Small intestine (tissue), 7 donors: Measurements from ENCODE around the gene ZFR. TPM values are rescaled to one million over a fixed set of nuclear protein-coding genes. Genes with fewer than 3 reads are reported as not detected.
A peak's percentile ranks its signal among the peaks of the same experiment; 100 is the strongest.
"Not testable (repeated sequence)": the region's sequence is repeated elsewhere in the genome, so short reads cannot be mapped to it uniquely, and the experiment has no call there.

Experiments
- DNase-seq, 2 donors: peaks; one replicate each; pipeline versions ENCODE4 v3.0.0 to v3.0.0-alpha.2; 2013
- FAIRE-seq: peaks from 2 replicates; lab custom pipeline; 2012; peaks lifted over from hg19 to GRCh38; lab: Jason Lieb, UNC
- H3K27ac ChIP-seq, 3 donors: one replicate each; pipeline ENCODE4 v1.5.1; 2013; ENCODE audit warnings: low read length in 2 of 3, mild to moderate bottlenecking in 2 of 3, control low read depth in 1 of 3, inconsistent platforms in 1 of 3, low read depth in 1 of 3, moderate library complexity in 1 of 3
- H3K27me3 ChIP-seq, 3 donors: one replicate each; pipeline ENCODE4 v1.6.1; 2013; ENCODE audit warnings: low read length in 3 of 3, inconsistent platforms in 1 of 3; ENCODE audit not compliant: control insufficient read depth in 3 of 3, insufficient read depth in 3 of 3
- H3K36me3 ChIP-seq, 3 donors: one replicate each; pipeline ENCODE4 v1.6.1; 2013; ENCODE audit warnings: low read length in 3 of 3, inconsistent platforms in 1 of 3, low read depth in 1 of 3, mild to moderate bottlenecking in 1 of 3, moderate library complexity in 1 of 3; ENCODE audit not compliant: control insufficient read depth in 3 of 3, insufficient read depth in 2 of 3
- H3K4me1 ChIP-seq, 3 donors: one replicate each; pipeline ENCODE4 v1.6.1; 2013; ENCODE audit warnings: low read length in 2 of 3, inconsistent platforms in 1 of 3, low read depth in 1 of 3, mild to moderate bottlenecking in 1 of 3, moderate library complexity in 1 of 3; ENCODE audit not compliant: control insufficient read depth in 3 of 3, insufficient read depth in 2 of 3
- H3K4me3 ChIP-seq, 3 donors: one replicate each; pipeline ENCODE4 v1.5.1; 2013; ENCODE audit warnings: low read length in 3 of 3, control low read depth in 1 of 3, inconsistent platforms in 1 of 3, low read depth in 1 of 3, mild to moderate bottlenecking in 1 of 3, moderate library complexity in 1 of 3
- H3K9me3 ChIP-seq, 2 donors: one replicate each; pipeline ENCODE4 v1.6.1; 2013; ENCODE audit warnings: low read depth in 1 of 2, low read length in 1 of 2; ENCODE audit not compliant: control insufficient read depth in 2 of 2, insufficient read depth in 1 of 2
- WGBS, 3 donors: extraction: QIAGEN DNeasy Blood & Tissue Kit; methylation state at CpG; one replicate each; pipeline ENCODE4 v1.1.7; 2013; 5-methylcytosine and 5-hydroxymethylcytosine counted together
- polyA plus RNA-seq, 4 donors: library from polyadenylated mRNA; stranded (reverse) in 3 of 4; unstranded in 1 of 4; fragments of 200-250 nt in 3 of 4; fragments of 120-200 nt in 1 of 4; gene quantifications; one replicate each; pipeline versions ENCODE4 v1.2.1 to v1.2.3, GENCODE V29; 2013
- donor health status: healthy with polysubstance abuse.
- donor health status: control.
- donor health status: control.
- donor health status: Bipolar disorder and iron deficiency.
- donor health status: healthy.

ZFR gene
- polyA plus RNA-seq, 4 donors: 28.2 to 71.0 (median 30.3) TPM

- FAIRE-seq (no peak), DNase-seq (no peak)
- no peak overlapping the region for H3K27ac ChIP-seq
- H3K4me3 ChIP-seq: no peak overlapping the region
- H3K36me3 ChIP-seq: no peaks in the 10 kb centered on the region
- WGBS, 3 donors: 85 to 89% (median 87%) methylated on average over 7 of the region's 7 CpGs
- H3K9me3 ChIP-seq: peaks cover 0 to 15% of the 10 kb centered on the region in 2 donors
- H3K4me1 ChIP-seq: no peaks in the 10 kb centered on the region
- H3K27me3 ChIP-seq: no peaks in the 10 kb centered on the region
Observed at GRCh38 chr5:32319392-32319791, 125.1 kb downstream of the ZFR start.

- 82 to 88% (median 84%) methylated on average over 7 of the region's 7 CpGs for WGBS, 3 donors
- Histone ChIP-seq H3K4me3 (no peak overlapping the region), H3K4me1 (no peaks in the 10 kb centered on the region), H3K27ac (no peak overlapping the region), H3K27me3 (no peaks in the 10 kb centered on the region), H3K36me3 (no peaks in the 10 kb centered on the region), H3K9me3 (peaks cover 0 to 7% of the 10 kb centered on the region in 2 donors)
- DNase-seq (no peak), FAIRE-seq (no peak)
Observed at GRCh38 chr5:32317041-32317440, 127.5 kb downstream of the ZFR start.

- WGBS, 3 donors: 76 to 84% (median 83%) methylated on average over 8 of the region's 8 CpGs
- Histone ChIP-seq H3K9me3 (no peaks in the 10 kb centered on the region), H3K27ac (no peak overlapping the region), H3K4me1 (peaks cover 3 to 9% (median 6%) of the 10 kb centered on the region in 3 donors), H3K4me3 (no peak overlapping the region), H3K27me3 (no peaks in the 10 kb centered on the region), H3K36me3 (no peaks in the 10 kb centered on the region)
- no peak for FAIRE-seq
- DNase-seq: no peak
Observed at GRCh38 chr5:32315221-32316014, 129.1 kb downstream of the ZFR start.

- H3K27ac ChIP-seq: no peak overlapping the region
- peaks cover 0 to 3% (median 0%) of the 10 kb centered on the region in 3 donors for H3K36me3 ChIP-seq
- 39 to 66% (median 54%) methylated on average over 5 of the region's 5 CpGs for WGBS, 3 donors
- no peak overlapping the region for H3K4me3 ChIP-seq
- FAIRE-seq: no peak
- no peaks in the 10 kb centered on the region for H3K9me3 ChIP-seq
- no peaks in the 10 kb centered on the region for H3K27me3 ChIP-seq
- no peak for DNase-seq
- peaks cover 3 to 9% (median 6%) of the 10 kb centered on the region in 3 donors for H3K4me1 ChIP-seq
Observed at GRCh38 chr5:32314658-32315057, 129.9 kb downstream of the ZFR start.

GRCh38 chr5:32314152-32314488 is 130.4 kb downstream of the ZFR start:
- not testable (repeated sequence) for FAIRE-seq, H3K27me3 ChIP-seq, DNase-seq, H3K27ac ChIP-seq, H3K36me3 ChIP-seq, H3K4me3 ChIP-seq, H3K9me3 ChIP-seq
- 67 to 76% (median 68%) methylated on average over 10 of the region's 10 CpGs for WGBS, 3 donors
- H3K4me1 ChIP-seq: peaks cover 3 to 11% (median 6%) of the 10 kb centered on the region in 3 donors

- no peak for FAIRE-seq
- no peaks in the 10 kb centered on the region for H3K27me3 ChIP-seq
- WGBS, 3 donors: 0 to 1% (median 1%) methylated on average over 52 to 83 of the region's 83 CpGs
- peak; percentile 100 for DNase-seq
- peak within 1 kb of the TSS; percentile 92 to 99 (median 97) for H3K27ac ChIP-seq
- peak within 1 kb of the TSS; percentile 87 to 97 (median 93) for H3K4me3 ChIP-seq
- peaks cover 0 to 3% (median 0%) of the 10 kb centered on the region in 3 donors for H3K36me3 ChIP-seq
- peaks cover 5 to 16% (median 14%) of the 10 kb centered on the region in 3 donors for H3K4me1 ChIP-seq
- no peaks in the 10 kb centered on the region for H3K9me3 ChIP-seq
Observed at GRCh38 chr5:32312595-32313332, 131.8 kb downstream of the ZFR start, which contains the start of gene MTMR12. Gene MTMR12 (minus strand): TSS chr5:32312939. CDS start chr5:32312838, 101 bp downstream.

GRCh38 chr5:32312197-32312594 is 132.3 kb downstream of the ZFR start:
- peaks cover 0 to 3% (median 0%) of the 10 kb centered on the region in 3 donors for H3K36me3 ChIP-seq
- DNase-seq: peak; percentile 69 to 87
- no peaks in the 10 kb centered on the region for H3K27me3 ChIP-seq
- H3K27ac ChIP-seq: peak overlapping the region; percentile 92 to 99 (median 97)
- FAIRE-seq: no peak
- H3K4me1 ChIP-seq: peaks cover 5 to 19% (median 14%) of the 10 kb centered on the region in 3 donors
- 0 to 1% (median 0%) methylated on average over 14 to 34 of the region's 34 CpGs for WGBS, 3 donors
- peak overlapping the region; percentile 87 to 97 (median 93) for H3K4me3 ChIP-seq
- H3K9me3 ChIP-seq: no peaks in the 10 kb centered on the region

GRCh38 chr5:32311404-32312196 is 132.9 kb downstream of the ZFR start:
- H3K27ac ChIP-seq: peak overlapping the region in 2 of 3 donors; percentile 97 to 99
- FAIRE-seq (no peak), DNase-seq (peak in 1 of 2 donors; percentile 36)
- WGBS, 3 donors: 29 to 34% (median 33%) methylated on average over 16 of the region's 16 CpGs
- H3K36me3 ChIP-seq: peaks cover 0 to 3% (median 0%) of the 10 kb centered on the region in 3 donors
- H3K4me3 ChIP-seq: peak overlapping the region; percentile 87 to 97 (median 93)
- peaks cover 5 to 24% (median 14%) of the 10 kb centered on the region in 3 donors for H3K4me1 ChIP-seq
- H3K9me3 ChIP-seq: no peaks in the 10 kb centered on the region
- H3K27me3 ChIP-seq: no peaks in the 10 kb centered on the region
